GM06990 (cell line): Measurements from ENCODE around the gene OLFML2A.

Experiments used
- DNase-seq: peaks from one replicate; pipeline ENCODE4 v3.0.0-alpha.2; 2011; ENCODE audit not compliant: insufficient read length; ENCODE audit errors: extremely low read depth
- H3K27me3 ChIP-seq: replicated peaks from 2 replicates; pipeline ENCODE4 v1.6.0; 2011; ENCODE audit warnings: low read length; ENCODE audit not compliant: control insufficient read depth, insufficient read depth
- H3K36me3 ChIP-seq: 2 replicates; pipeline ENCODE4 v1.5.1; 2011; ENCODE audit warnings: low read length; ENCODE audit not compliant: control insufficient read depth, insufficient read depth
- H3K4me3 ChIP-seq: replicated peaks from 2 replicates; pipeline ENCODE4 v1.5.1; 2011; ENCODE audit warnings: low read depth, mild to moderate bottlenecking, control low read depth, low read length
- CTCF ChIP-seq: IDR thresholded peaks from 2 replicates; pipeline ENCODE4 v1.5.1; 2011; ENCODE audit warnings: low read length, control low read depth, mild to moderate bottlenecking, inconsistent platforms; ENCODE audit not compliant: insufficient read depth, poor library complexity, severe bottlenecking

The OLFML2A gene

GRCh38 chr9:124757616-124758015 is 19.3 kb upstream of the OLFML2A start:
- no peak overlapping the region for H3K4me3 ChIP-seq
- no peak for DNase-seq
- TF ChIP-seq CTCF, result no peak

GRCh38 chr9:124758061-124758460 is 18.9 kb upstream of the OLFML2A start:
- TF ChIP-seq CTCF, result no peak

More at GRCh38 chr9:124757616-124758015, 19.3 kb upstream of the OLFML2A start:
- Histone ChIP-seq H3K36me3 (no peaks in the 10 kb centered on the region), H3K27me3 (no peaks in the 10 kb centered on the region)

GRCh38 chr9:124758691-124759090 is 18.2 kb upstream of the OLFML2A start:
- Histone ChIP-seq H3K27me3 (no peaks in the 10 kb centered on the region), H3K36me3 (no peaks in the 10 kb centered on the region), H3K4me3 (no peak overlapping the region)
- DNase-seq, result no peak
- TF ChIP-seq CTCF, result no peak

More at GRCh38 chr9:124758061-124758460, 18.9 kb upstream of the OLFML2A start:
- Histone ChIP-seq H3K4me3 (no peak overlapping the region), H3K27me3 (no peaks in the 10 kb centered on the region), H3K36me3 (no peaks in the 10 kb centered on the region)
- no peak for DNase-seq

- Histone ChIP-seq H3K27me3 (no peaks in the 10 kb centered on the region), H3K36me3 (no peaks in the 10 kb centered on the region), H3K4me3 (no peak overlapping the region)
- TF ChIP-seq CTCF, result no peak
- DNase-seq, result no peak
Measured at GRCh38 chr9:124759327-124759726, 17.6 kb upstream of the OLFML2A start.

- Histone ChIP-seq H3K36me3 (no peaks in the 10 kb centered on the region), H3K27me3 (no peaks in the 10 kb centered on the region), H3K4me3 (no peak overlapping the region)
- no peak for DNase-seq
- TF ChIP-seq CTCF, result no peak
Measured at GRCh38 chr9:124760719-124761118, 16.2 kb upstream of the OLFML2A start.

GRCh38 chr9:124761196-124761595 is 15.7 kb upstream of the OLFML2A start:
- no peak overlapping the region for H3K4me3 ChIP-seq
- DNase-seq, result no peak
- H3K27me3 ChIP-seq, result no peaks in the 10 kb centered on the region
- no peaks in the 10 kb centered on the region for H3K36me3 ChIP-seq
- TF ChIP-seq CTCF, result no peak
